Measurements from ENCODE around the gene VAT1L. TPM values are rescaled to one million over a fixed set of nuclear protein-coding genes. Genes with fewer than 3 reads are reported as not detected.

Gene VAT1L
- total RNA-seq, 1 experiment from 2014 or later = 33.8 TPM

- H3K27ac ChIP-seq (ENCODE audit: insufficient read length, low read depth, low read length) = no peak overlapping the region
- H3K14ac ChIP-seq (ENCODE audit: insufficient read depth, low read length) = no peak overlapping the region
- no peaks in the 10 kb centered on the region; the same call in 1 of the 2 replicates for H3K27me3 Mint-ChIP-seq (ENCODE audit: low read depth)
- H3K9me3 ChIP-seq (ENCODE audit: control insufficient read depth, low read depth, low read length) = no peaks in the 10 kb centered on the region
- TF ChIP-seq CTCF (conservative IDR thresholded peaks at IDR 0.05) = no peak
- peaks cover 0 to 14% (median 1%) of the 10 kb centered on the region in 3 experiments; a peak in 5 of 7 replicates for H3K36me3 Mint-ChIP-seq (ENCODE audit: insufficient read depth in 1 of 3, low read depth in 3 of 3)
- no peak overlapping the region for H3K9ac ChIP-seq (ENCODE audit: extremely low read depth, insufficient read length, low read length)
- H3K23me2 ChIP-seq (ENCODE audit: insufficient read length, low read depth, low read length, poor library complexity, severe bottlenecking) = no peaks in the 10 kb centered on the region
- H4K91ac ChIP-seq (ENCODE audit: insufficient read length, low read depth, low read length) = no peak overlapping the region
- H4K20me1 ChIP-seq (ENCODE audit: control insufficient read depth, insufficient read depth, insufficient read length) = no peaks in the 10 kb centered on the region
- H3K4ac ChIP-seq (ENCODE audit: low read depth, low read length) = no peak overlapping the region
- H2AFZ ChIP-seq (ENCODE audit: low read length) = no peak overlapping the region
- H3K18ac ChIP-seq (ENCODE audit: insufficient read length, low read depth, low read length) = no peak overlapping the region
- H3K79me2 ChIP-seq (ENCODE audit: insufficient read depth, low read length) = no peaks in the 10 kb centered on the region
- no peaks in the 10 kb centered on the region for H3K79me1 ChIP-seq (ENCODE audit: insufficient read depth, low read depth, low read length, poor library complexity, severe bottlenecking)
- H3T11ph ChIP-seq (ENCODE audit: low read length) = no peak overlapping the region
- no peak overlapping the region for H2BK12ac ChIP-seq (ENCODE audit: insufficient read length, low read depth, low read length)
- H3K4me2 ChIP-seq (ENCODE audit: insufficient read depth, insufficient read length, low read length) = no peak overlapping the region
- no peak overlapping the region for H3K23ac ChIP-seq (ENCODE audit: insufficient read length, low read depth, low read length)
- no CpG with 5 or more reads among the region's 3 CpGs for WGBS (ENCODE audit: extremely low coverage, insufficient read length, low lambda C conversion rate)
- peak overlapping the region in 1 of 3 experiments; percentile 27; a peak in 1 of 7 replicates for H3K27ac Mint-ChIP-seq
- H2BK20ac ChIP-seq (ENCODE audit: low read depth, low read length, poor library complexity, severe bottlenecking) = no peak overlapping the region
- H3K9me3 Mint-ChIP-seq = no peaks in the 10 kb centered on the region
- H4K8ac ChIP-seq (replicated peaks; ENCODE audit: insufficient read length, low read depth, low read length) = no peak overlapping the region
- no peak for DNase-seq
- no peak overlapping the region for H3K4me3 Mint-ChIP-seq
- no peaks in the 10 kb centered on the region for H3K27me3 ChIP-seq (ENCODE audit: insufficient read depth, low read length)
- H3K4me1 Mint-ChIP-seq = peaks cover 11 to 23% of the 10 kb centered on the region in 2 experiments
- H2BK5ac ChIP-seq (ENCODE audit: insufficient read length, low read length) = no peak overlapping the region
- no peaks in the 10 kb centered on the region; the same call in 1 of the 2 replicates for H3K4me1 ChIP-seq (ENCODE audit: insufficient read depth, low read length)
- H2BK15ac ChIP-seq (ENCODE audit: low read depth, low read length) = no peak overlapping the region
- H2AK5ac ChIP-seq (ENCODE audit: insufficient read length, low read length) = no peak overlapping the region
- no peak overlapping the region for H3K56ac ChIP-seq (ENCODE audit: insufficient read length, low read depth, low read length)
- H4K5ac ChIP-seq (ENCODE audit: insufficient read length, low read depth, low read length) = no peak overlapping the region
- no peak overlapping the region for H2BK120ac ChIP-seq (ENCODE audit: low read depth, low read length, poor library complexity, severe bottlenecking)
Measured at GRCh38 chr16:77841502-77841763, 53.1 kb downstream of the VAT1L start.

All from H9 (cell line).